HepG2 (cell line): Measurements from ENCODE around the gene ZNF385B. TPM values are rescaled to one million over a fixed set of nuclear protein-coding genes. Genes with fewer than 3 reads are reported as not detected.

Experiments used
- ATAC-seq: fragments of 200-7000 bp; cut with Tn5 transposase; 3 replicates; pipeline ENCODE4 v1.9.1; 2020; ENCODE audit warnings: mild to moderate bottlenecking, moderate library complexity
- BruUV-seq: library from RNA; stranded (reverse); fragments of 400-500 nt; replicated peaks from 2 replicates; lab custom pipeline; 2021; lab: Mats Ljungman, UMichigan
- CTCF ChIA-PET: fragments of 300-600 bp; formaldehyde crosslinking; extraction: SDS; loops from one replicate; lab custom pipeline; 2021; ENCODE audit warnings: low total read pairs, inconsistent platforms, low intra/inter-chr PET ratio; lab: Yijun Ruan, JAX
- POLR2A ChIA-PET: fragments of 350-600 bp; sonication (Branson Sonifier 250); formaldehyde crosslinking; loops from one replicate; lab custom pipeline; 2020; ENCODE audit warnings: antibody characterized with exemption, inconsistent platforms; lab: Yijun Ruan, JAX
- DNase-seq: peaks from one replicate; pipeline ENCODE4 v3.0.0-alpha.2; 2015; ENCODE audit warnings: low spot score
- FAIRE-seq: peaks from 3 replicates; lab custom pipeline; 2011; peaks lifted over from hg19 to GRCh38; lab: Jason Lieb, UNC
- H2AFZ ChIP-seq: one replicate; pipeline ENCODE4 v1.6.1; 2011; ENCODE audit warnings: low read length, inconsistent platforms
- H3K27ac ChIP-seq: fragments of 300-600 bp; 3 replicates; pipeline ENCODE4 v1.8.0; 2011; ENCODE audit warnings: mixed run types, mild to moderate bottlenecking, mixed read lengths, low read length, inconsistent platforms; ENCODE audit not compliant: insufficient read depth; ENCODE audit errors: extremely low read length
- H3K27me3 ChIP-seq, 2 experiments: fragments of 200-600 bp in 1 of 2; 2 replicates in 1 of 2; 3 replicates in 1 of 2; pipeline versions ENCODE4 v1.6.0 to v1.8.0; 2011; ENCODE audit warnings: low read length in 2 of 2, mild to moderate bottlenecking in 2 of 2, moderate library complexity in 2 of 2, inconsistent platforms in 1 of 2; ENCODE audit not compliant: insufficient read depth in 2 of 2, control insufficient read depth in 1 of 2
- H3K36me3 ChIP-seq, 2 experiments: fragments of 200-600 bp in 1 of 2; replicated peaks in 1 of 2; 2 replicates in 1 of 2; 3 replicates in 1 of 2; pipeline versions ENCODE4 v1.5.1 to v1.8.0; 2011; ENCODE audit warnings: low read length in 2 of 2, inconsistent platforms in 1 of 2; ENCODE audit not compliant: insufficient read depth in 2 of 2, control insufficient read depth in 1 of 2
- H3K4me1 ChIP-seq: 2 replicates; pipeline ENCODE4 v1.5.1; 2012; ENCODE audit warnings: low read length, inconsistent platforms; ENCODE audit not compliant: insufficient read depth
- H3K4me2 ChIP-seq: 2 replicates; pipeline ENCODE4 v1.6.0; 2011; ENCODE audit warnings: low read depth, low read length, inconsistent platforms
- H3K4me3 ChIP-seq, 3 experiments: fragments of 200-600 bp in 1 of 3; sonication (generic), shearing (Covaris generic) in 1 of 3; replicated peaks in 1 of 3; 2 replicates each; pipeline ENCODE4 v1.5.1; 2011 to 2016; ENCODE audit warnings: low read length in 3 of 3, inconsistent platforms in 2 of 3, low read depth in 2 of 3, mild to moderate bottlenecking in 2 of 3, control low read depth in 1 of 3, mixed read lengths in 1 of 3; ENCODE audit not compliant: insufficient read depth in 1 of 3
- H3K79me2 ChIP-seq: one replicate; pipeline ENCODE4 v1.6.1; 2011; ENCODE audit warnings: low read length, inconsistent platforms; ENCODE audit not compliant: insufficient read depth
- H3K9ac ChIP-seq: 2 replicates; pipeline ENCODE4 v1.6.0; 2011; ENCODE audit warnings: mild to moderate bottlenecking, low read depth, low read length, inconsistent platforms; ENCODE audit not compliant: insufficient read depth
- H3K9me3 ChIP-seq: 2 replicates; pipeline ENCODE4 v1.5.1; 2012; ENCODE audit warnings: mild to moderate bottlenecking, low read length
- H4K20me1 ChIP-seq: 2 replicates; pipeline ENCODE4 v1.6.0; 2011; ENCODE audit warnings: inconsistent platforms, mild to moderate bottlenecking, low read length, moderate library complexity; ENCODE audit not compliant: insufficient read depth
- HMG20B ChIP-seq: conservative IDR thresholded peaks from 2 replicates; pipeline ENCODE4 v1.6.1; 2016; ENCODE audit warnings: missing genetic modification reagents, missing compliant biosample characterization
- HMGA1 ChIP-seq: sonication (generic); formaldehyde crosslinking; conservative IDR thresholded peaks from 2 replicates; pipeline ENCODE4 v1.4.0; 2020; ENCODE audit warnings: missing genetic modification reagents
- MTF1 ChIP-seq: sonication (generic); formaldehyde crosslinking; IDR thresholded peaks from 2 replicates; pipeline ENCODE4 v1.5.0; 2020; ENCODE audit warnings: missing genetic modification reagents
- NCOA2 ChIP-seq: sonication (generic); formaldehyde crosslinking; IDR thresholded peaks from 2 replicates; pipeline ENCODE4 v1.8.0; 2022; ENCODE audit warnings: inconsistent platforms
- NR2C2 ChIP-seq: sonication (generic); formaldehyde crosslinking; IDR thresholded peaks from 2 replicates; pipeline ENCODE4 v1.4.0; 2020; ENCODE audit warnings: missing genetic modification reagents, mild to moderate bottlenecking, moderate library complexity, borderline replicate concordance
- RBFOX2 ChIP-seq: fragments of 200-400 bp; formaldehyde crosslinking; IDR thresholded peaks from 2 replicates; pipeline ENCODE4 v1.6.1; 2017; ENCODE audit warnings: low read depth, mild to moderate bottlenecking, low read length
- SETDB1 ChIP-seq: sonication (generic); formaldehyde crosslinking; IDR thresholded peaks from 2 replicates; pipeline ENCODE4 v1.5.1; 2020; ENCODE audit warnings: missing genetic modification reagents, mild to moderate bottlenecking, borderline replicate concordance
- ZNF230 ChIP-seq: sonication (generic); formaldehyde crosslinking; IDR thresholded peaks from 2 replicates; pipeline ENCODE4 v1.4.0; 2020; ENCODE audit warnings: mild to moderate bottlenecking, missing genetic modification reagents
- ZNF264 ChIP-seq: sonication (generic); formaldehyde crosslinking; IDR thresholded peaks from 2 replicates; pipeline ENCODE4 v1.4.0; 2020; ENCODE audit warnings: missing genetic modification reagents
- ZNF724P ChIP-seq: sonication (generic); formaldehyde crosslinking; IDR thresholded peaks from 2 replicates; pipeline ENCODE4 v1.8.0; 2022; ENCODE audit warnings: missing genetic modification reagents, borderline replicate concordance
- WGBS: methylation state at CpG from one replicate; pipeline ENCODE4 v1.1.6; 2017; ENCODE audit warnings: low lambda C conversion rate; 5-methylcytosine and 5-hydroxymethylcytosine counted together
- in situ Hi-C: cut with HindIII; loops from 2 replicates; pipeline ENCODE4 v1.10.0; 2017; ENCODE audit warnings: low pct_unique_long_range_greater_than_20kb; ENCODE audit not compliant: extremely low pct_ligation_motif_present
- intact Hi-C: fragments of 100-400 bp; cut with micrococcal nuclease; formaldehyde crosslinking; loops from one replicate; pipeline ENCODE4 v1.10.0; 2022; ENCODE audit not compliant: unreplicated experiment
- polyA plus RNA-seq, 8 experiments: library from polyadenylated mRNA; depleted of rRNA in 3 of 8; stranded (reverse) in 7 of 8; unstranded in 1 of 8; fragments of >200 nt; fragmentation: Illumina TruSeq in 4 of 8; extraction: Trizol in 4 of 8; gene quantifications; 2 replicates each; pipeline versions ENCODE4 v1.2.1 to v1.2.3, GENCODE V29; 2011 to 2016; ENCODE audit warnings: low read depth in 4 of 8, missing spikeins in 1 of 8, mixed read lengths in 1 of 8; ENCODE audit not compliant: insufficient read depth in 1 of 8
- total RNA-seq, 5 experiments: library from RNA; depleted of rRNA; stranded (reverse); fragments of >200 nt; fragmentation: Illumina TruSeq; extraction: Trizol; gene quantifications; 2 replicates each; pipeline ENCODE4 v1.2.3, GENCODE V29; 2016; ENCODE audit warnings: low read depth in 1 of 5
- TF ChIP-seq, protein P1 (sequence below): IDR thresholded peaks from 2 replicates; pipeline ENCODE4 v1.6.1; 2016; ENCODE audit warnings: mild to moderate bottlenecking
- TF ChIP-seq, protein P2 (sequence below): sonication (generic); formaldehyde crosslinking; IDR thresholded peaks from 2 replicates; pipeline ENCODE4 v1.4.0; 2020; ENCODE audit warnings: missing genetic modification reagents
- TF ChIP-seq, protein P3 (sequence below): sonication (generic); formaldehyde crosslinking; IDR thresholded peaks from 2 replicates; pipeline ENCODE4 v1.5.1; 2020; ENCODE audit warnings: missing genetic modification reagents, mild to moderate bottlenecking, borderline replicate concordance
- TF ChIP-seq, protein P4 (sequence below): sonication (generic); formaldehyde crosslinking; IDR thresholded peaks from 2 replicates; pipeline ENCODE4 v1.8.0; 2022; ENCODE audit warnings: missing genetic modification reagents, mild to moderate bottlenecking, moderate library complexity, borderline replicate concordance
- TF ChIP-seq, protein P5 (sequence below): sonication (generic); formaldehyde crosslinking; IDR thresholded peaks from 2 replicates; pipeline ENCODE4 v1.8.0; 2022; ENCODE audit warnings: mild to moderate bottlenecking, missing genetic modification reagents, borderline replicate concordance

Gene ZNF385B
- total and polyA plus RNA-seq, 2 of the 13 experiments (the other 11 are each of a cell fraction or from before 2014, with no cell fraction given): 3.3 to 6.7 TPM

DNA sequence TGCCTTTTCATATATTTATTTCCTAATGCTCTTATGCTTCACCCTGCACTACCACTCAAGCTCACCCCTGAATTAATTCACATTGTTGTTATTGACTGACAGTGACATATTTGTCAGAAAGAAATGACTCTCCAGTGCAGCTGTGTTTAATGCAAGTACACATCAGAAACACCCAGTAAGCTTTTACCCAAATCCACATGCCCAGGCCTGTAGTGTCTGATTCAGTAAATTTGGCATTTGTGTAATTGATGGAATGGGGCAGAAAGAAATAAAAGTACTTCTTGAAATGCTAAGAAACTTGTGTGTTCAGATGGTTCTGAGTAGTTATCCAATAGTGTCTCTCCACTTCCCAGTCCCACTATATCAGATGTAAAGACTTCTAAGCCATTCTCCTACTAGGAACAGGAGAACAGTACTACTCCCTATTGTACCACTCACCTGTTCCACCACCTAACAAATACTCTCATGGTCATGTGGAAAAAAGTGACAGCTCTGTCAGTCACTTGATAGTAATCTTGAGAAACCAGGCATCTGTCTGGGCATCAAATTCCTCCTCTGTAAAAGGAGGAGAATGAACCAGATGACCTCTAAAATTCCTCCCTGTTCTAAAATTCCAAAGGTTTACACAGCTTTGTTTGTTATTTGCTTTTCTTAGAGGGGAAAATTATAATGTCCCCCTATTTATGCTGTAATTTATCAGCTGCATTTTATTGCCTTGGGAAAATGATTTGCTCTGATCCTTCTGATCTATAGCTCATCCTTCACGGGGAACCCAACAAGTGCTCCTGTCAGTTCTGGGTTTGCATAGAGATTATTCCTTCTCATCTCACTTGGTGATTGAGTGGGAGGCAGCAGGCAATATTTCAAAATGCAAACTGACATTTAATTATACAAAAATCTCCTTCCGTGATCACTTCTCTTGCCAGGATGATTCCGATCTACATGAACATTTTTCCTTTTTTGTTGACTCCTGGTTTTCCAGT lies 70.9 kb downstream of the ZNF385B start:
- Histone ChIP-seq H3K79me2 (no peaks in the 10 kb centered on the region), H3K36me3 (no peaks in the 10 kb centered on the region), H2AFZ (no peak overlapping the region), H3K27ac (no peak overlapping the region), H3K4me3 (no peak overlapping the region), H3K9me3 (no peaks in the 10 kb centered on the region), H3K9ac (no peak overlapping the region), H3K27me3 (no peaks in the 10 kb centered on the region), H4K20me1 (no peaks in the 10 kb centered on the region), H3K4me2 (no peak overlapping the region), H3K4me1 (no peaks in the 10 kb centered on the region)
- 8% methylated on average over 3 of the region's 3 CpGs for WGBS
- no peak for ATAC-seq
- in situ Hi-C loops (no loop called here), intact Hi-C loops (no loop called here)
- no peak for DNase-seq
- BruUV-seq: no TSS peak
- ChIA-PET CTCF (no interaction called here), POLR2A (no interaction called here)
- no peak for FAIRE-seq
- no peak for TF ChIP-seq RBFOX2
- TF ChIP-seq ZNF230 (CRISPR knock-in tag): no peak
- TF ChIP-seq, protein P1, sequence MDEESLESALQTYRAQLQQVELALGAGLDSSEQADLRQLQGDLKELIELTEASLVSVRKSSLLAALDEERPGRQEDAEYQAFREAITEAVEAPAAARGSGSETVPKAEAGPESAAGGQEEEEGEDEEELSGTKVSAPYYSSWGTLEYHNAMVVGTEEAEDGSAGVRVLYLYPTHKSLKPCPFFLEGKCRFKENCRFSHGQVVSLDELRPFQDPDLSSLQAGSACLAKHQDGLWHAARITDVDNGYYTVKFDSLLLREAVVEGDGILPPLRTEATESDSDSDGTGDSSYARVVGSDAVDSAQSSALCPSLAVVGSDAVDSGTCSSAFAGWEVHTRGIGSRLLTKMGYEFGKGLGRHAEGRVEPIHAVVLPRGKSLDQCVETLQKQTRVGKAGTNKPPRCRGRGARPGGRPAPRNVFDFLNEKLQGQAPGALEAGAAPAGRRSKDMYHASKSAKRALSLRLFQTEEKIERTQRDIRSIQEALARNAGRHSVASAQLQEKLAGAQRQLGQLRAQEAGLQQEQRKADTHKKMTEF (CRISPR knock-in tag): no peak
- TF ChIP-seq MTF1: no peak
- TF ChIP-seq NCOA2 (CRISPR knock-in tag): no peak
- TF ChIP-seq, protein P2, sequence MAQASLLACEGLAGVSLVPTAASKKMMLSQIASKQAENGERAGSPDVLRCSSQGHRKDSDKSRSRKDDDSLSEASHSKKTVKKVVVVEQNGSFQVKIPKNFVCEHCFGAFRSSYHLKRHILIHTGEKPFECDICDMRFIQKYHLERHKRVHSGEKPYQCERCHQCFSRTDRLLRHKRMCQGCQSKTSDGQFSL (CRISPR knock-in tag): no peak
- TF ChIP-seq HMGA1 (CRISPR knock-in tag): no peak
- no peak for TF ChIP-seq SETDB1
- no peak for TF ChIP-seq NR2C2 (CRISPR knock-in tag)
- TF ChIP-seq HMG20B (CRISPR knock-in tag): no peak
- TF ChIP-seq ZNF264 (CRISPR knock-in tag): no peak
- TF ChIP-seq, protein P3, sequence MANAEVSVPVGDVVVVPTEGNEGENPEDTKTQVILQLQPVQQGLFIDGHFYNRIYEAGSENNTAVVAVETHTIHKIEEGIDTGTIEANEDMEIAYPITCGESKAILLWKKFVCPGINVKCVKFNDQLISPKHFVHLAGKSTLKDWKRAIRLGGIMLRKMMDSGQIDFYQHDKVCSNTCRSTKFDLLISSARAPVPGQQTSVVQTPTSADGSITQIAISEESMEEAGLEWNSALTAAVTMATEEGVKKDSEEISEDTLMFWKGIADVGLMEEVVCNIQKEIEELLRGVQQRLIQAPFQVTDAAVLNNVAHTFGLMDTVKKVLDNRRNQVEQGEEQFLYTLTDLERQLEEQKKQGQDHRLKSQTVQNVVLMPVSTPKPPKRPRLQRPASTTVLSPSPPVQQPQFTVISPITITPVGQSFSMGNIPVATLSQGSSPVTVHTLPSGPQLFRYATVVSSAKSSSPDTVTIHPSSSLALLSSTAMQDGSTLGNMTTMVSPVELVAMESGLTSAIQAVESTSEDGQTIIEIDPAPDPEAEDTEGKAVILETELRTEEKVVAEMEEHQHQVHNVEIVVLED (CRISPR knock-in tag): no peak
- no peak for TF ChIP-seq ZNF724P (CRISPR knock-in tag)
- TF ChIP-seq, protein P4, sequence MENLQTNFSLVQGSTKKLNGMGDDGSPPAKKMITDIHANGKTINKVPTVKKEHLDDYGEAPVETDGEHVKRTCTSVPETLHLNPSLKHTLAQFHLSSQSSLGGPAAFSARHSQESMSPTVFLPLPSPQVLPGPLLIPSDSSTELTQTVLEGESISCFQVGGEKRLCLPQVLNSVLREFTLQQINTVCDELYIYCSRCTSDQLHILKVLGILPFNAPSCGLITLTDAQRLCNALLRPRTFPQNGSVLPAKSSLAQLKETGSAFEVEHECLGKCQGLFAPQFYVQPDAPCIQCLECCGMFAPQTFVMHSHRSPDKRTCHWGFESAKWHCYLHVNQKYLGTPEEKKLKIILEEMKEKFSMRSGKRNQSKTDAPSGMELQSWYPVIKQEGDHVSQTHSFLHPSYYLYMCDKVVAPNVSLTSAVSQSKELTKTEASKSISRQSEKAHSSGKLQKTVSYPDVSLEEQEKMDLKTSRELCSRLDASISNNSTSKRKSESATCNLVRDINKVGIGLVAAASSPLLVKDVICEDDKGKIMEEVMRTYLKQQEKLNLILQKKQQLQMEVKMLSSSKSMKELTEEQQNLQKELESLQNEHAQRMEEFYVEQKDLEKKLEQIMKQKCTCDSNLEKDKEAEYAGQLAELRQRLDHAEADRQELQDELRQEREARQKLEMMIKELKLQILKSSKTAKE (CRISPR knock-in tag): no peak
- TF ChIP-seq, protein P5, sequence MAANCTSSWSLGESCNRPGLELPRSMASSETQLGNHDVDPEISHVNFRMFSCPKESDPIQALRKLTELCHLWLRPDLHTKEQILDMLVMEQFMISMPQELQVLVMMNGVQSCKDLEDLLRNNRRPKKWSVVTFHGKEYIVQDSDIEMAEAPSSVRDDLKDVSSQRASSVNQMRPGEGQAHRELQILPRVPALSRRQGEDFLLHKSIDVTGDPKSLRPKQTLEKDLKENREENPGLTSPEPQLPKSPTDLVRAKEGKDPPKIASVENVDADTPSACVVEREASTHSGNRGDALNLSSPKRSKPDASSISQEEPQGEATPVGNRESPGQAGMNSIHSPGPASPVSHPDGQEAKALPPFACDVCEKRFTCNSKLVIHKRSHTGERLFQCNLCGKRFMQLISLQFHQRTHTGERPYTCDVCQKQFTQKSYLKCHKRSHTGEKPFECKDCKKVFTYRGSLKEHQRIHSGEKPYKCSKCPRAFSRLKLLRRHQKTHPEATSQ (CRISPR knock-in tag): no peak
